Aorta (tissue), 5 donors: ENCODE results near the gene TCP11. TPM values are rescaled to one million over a fixed set of nuclear protein-coding genes. Genes with fewer than 3 reads are reported as not detected.

ENCODE experiments used
- ATAC-seq: fragments of 200-7000 bp; cut with Tn5 transposase; one replicate; pipeline ENCODE4 v1.9.1; 2022; ENCODE audit warnings: moderate library complexity; ENCODE audit not compliant: low FRiP score
- DNase-seq, 2 donors: peaks; one replicate each; pipeline ENCODE4 v3.0.0-alpha.2; 2020
- H3K27ac ChIP-seq, 2 donors: one replicate each; pipeline ENCODE4 v1.5.1; 2013; ENCODE audit warnings: low read length in 2 of 2, mild to moderate bottlenecking in 2 of 2, moderate library complexity in 2 of 2, control low read depth in 1 of 2, inconsistent platforms in 1 of 2, low read depth in 1 of 2
- H3K27me3 ChIP-seq, 2 donors: one replicate each; pipeline ENCODE4 v1.6.1; 2013; ENCODE audit warnings: control low read depth in 1 of 2, low read length in 1 of 2, mild to moderate bottlenecking in 1 of 2, moderate library complexity in 1 of 2; ENCODE audit not compliant: insufficient read depth in 2 of 2, control insufficient read depth in 1 of 2
- H3K36me3 ChIP-seq, 2 donors: one replicate each; pipeline ENCODE4 v1.6.1; 2013; ENCODE audit warnings: control low read depth in 1 of 2, low read length in 1 of 2, mild to moderate bottlenecking in 1 of 2; ENCODE audit not compliant: insufficient read depth in 2 of 2, control insufficient read depth in 1 of 2
- H3K4me1 ChIP-seq, 2 donors: one replicate each; pipeline ENCODE4 v1.6.1; 2013; ENCODE audit warnings: low read length in 2 of 2, control low read depth in 1 of 2, mild to moderate bottlenecking in 1 of 2, moderate library complexity in 1 of 2; ENCODE audit not compliant: insufficient read depth in 2 of 2, control insufficient read depth in 1 of 2
- H3K4me3 ChIP-seq, 2 donors: one replicate each; pipeline ENCODE4 v1.5.1; 2013; ENCODE audit warnings: low read length in 2 of 2, control low read depth in 1 of 2, mild to moderate bottlenecking in 1 of 2
- H3K9me3 ChIP-seq: one replicate; pipeline ENCODE4 v1.6.1; 2013; ENCODE audit warnings: mild to moderate bottlenecking, low read length; ENCODE audit not compliant: control insufficient read depth
- WGBS, 2 donors: extraction: QIAGEN DNeasy Blood & Tissue Kit; methylation state at CpG; one replicate each; pipeline ENCODE4 v1.1.7; 2013; 5-methylcytosine and 5-hydroxymethylcytosine counted together
- intact Hi-C, 2 donors: fragments of 100-400 bp; cut with DNase I; formaldehyde crosslinking; loops; one replicate each; pipeline versions ENCODE4 v1.14.2 to v1.15.0; 2022
- polyA plus RNA-seq, 2 donors: library from polyadenylated mRNA; stranded (reverse); fragments of 200-250 nt; gene quantifications; one replicate each; pipeline ENCODE4 v1.2.3, GENCODE V29; 2013
- total RNA-seq, 2 donors: library from RNA; stranded (reverse); fragmentation: NEBNext Ultra II Directional; extraction: Animal tissue kit (Norgen Biotek cat#: 25700); gene quantifications; one replicate each; pipeline ENCODE4 v1.2.1, GENCODE V29; 2021
- donor health status: healthy with polysubstance abuse.
- donor health status: Bipolar disorder and iron deficiency.
- donor health status: DM: no; HTN: no; CAD: no.
- donor health status: DM: no; HTN: no; CAD: no.
- donor health status: DM: yes; HTN: yes; CAD: no.

TCP11 gene
- total and polyA plus RNA-seq, 4 donors, result 0.36 TPM; not detected in 3

GRCh38 chr6:35090734-35091133 lies 50.4 kb downstream of the TCP11 start:
- Histone ChIP-seq H3K9me3 (no peaks in the 10 kb centered on the region), H3K36me3 (peaks cover 0 to 2% of the 10 kb centered on the region in 2 donors), H3K4me1 (peaks cover 0 to 3% of the 10 kb centered on the region in 2 donors), H3K27ac (peak overlapping the region in 1 of 2 donors; percentile 84), H3K27me3 (no peaks in the 10 kb centered on the region), H3K4me3 (no peak overlapping the region)
- WGBS, 2 donors, result 78 to 82% methylated on average over 10 of the region's 10 CpGs
- ATAC-seq (no peak), DNase-seq (peak in 1 of 2 donors; percentile 47)
- intact Hi-C loops, result loop anchor here in 1 of 2 donors (5.0 kb wide), 1 partner anchor 73 kb away; no protein-coding TSS in a partner anchor

GRCh38 chr6:35089935-35090505 lies 51.1 kb downstream of the TCP11 start:
- Histone ChIP-seq H3K4me1 (peaks cover 0 to 3% of the 10 kb centered on the region in 2 donors), H3K27me3 (no peaks in the 10 kb centered on the region), H3K36me3 (peaks cover 0 to 2% of the 10 kb centered on the region in 2 donors), H3K9me3 (no peaks in the 10 kb centered on the region), H3K4me3 (no peak overlapping the region), H3K27ac (peak overlapping the region in 1 of 2 donors; percentile 76)
- WGBS, 2 donors, result 73 to 75% methylated on average over 15 of the region's 15 CpGs
- intact Hi-C loops, result loop anchor here in 1 of 2 donors (5.0 kb wide), 1 partner anchor 73 kb away; no protein-coding TSS in a partner anchor
- no peak for ATAC-seq
- peak in 1 of 2 donors; percentile 39 for DNase-seq

DNA sequence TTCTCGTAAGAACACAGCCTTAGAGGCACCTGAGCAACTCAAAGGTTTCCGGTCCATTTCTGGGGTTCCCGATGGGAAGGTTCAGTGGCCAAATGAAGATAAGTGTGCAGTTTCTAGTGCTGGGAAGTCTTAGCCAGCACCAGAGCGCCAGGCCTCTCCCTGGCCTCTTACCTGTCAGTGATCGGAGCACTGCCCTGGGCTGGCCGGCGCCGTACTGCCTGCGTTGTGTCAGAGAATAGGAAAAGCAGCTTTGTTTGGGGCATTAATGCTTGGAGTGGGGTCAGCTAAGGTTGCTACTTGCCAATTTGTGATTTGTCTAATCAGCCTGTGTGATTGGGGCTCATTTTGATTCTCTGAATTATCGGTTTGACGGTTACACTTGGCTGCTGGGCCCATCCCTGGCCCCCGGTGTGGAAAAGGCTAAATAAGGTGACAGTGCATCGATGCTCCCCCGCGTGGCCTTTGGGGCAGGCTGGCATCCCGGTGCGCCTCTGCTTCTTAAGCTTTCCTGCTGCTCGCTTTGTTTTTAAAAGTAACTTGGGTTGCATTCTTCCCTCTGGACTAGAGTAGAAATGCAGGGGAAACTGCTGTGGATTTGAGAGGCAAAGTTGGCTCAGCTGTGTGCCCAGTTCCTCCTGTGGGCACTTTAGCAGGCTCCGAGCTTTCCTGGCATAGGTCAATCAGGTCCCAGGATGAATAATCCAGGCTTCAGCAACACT lies 51.8 kb downstream of the TCP11 start:
- WGBS, 2 donors, result 48 to 50% methylated on average over 19 of the region's 19 CpGs
- Histone ChIP-seq H3K4me1 (peaks cover 0 to 3% of the 10 kb centered on the region in 2 donors), H3K27ac (peak overlapping the region; percentile 3 to 76), H3K9me3 (no peaks in the 10 kb centered on the region), H3K36me3 (peaks cover 0 to 2% of the 10 kb centered on the region in 2 donors), H3K27me3 (no peaks in the 10 kb centered on the region), H3K4me3 (no peak overlapping the region)
- DNase-seq (peak in 1 of 2 donors; percentile 65), ATAC-seq (no peak)
- intact Hi-C loops, result no loop called here

GRCh38 chr6:35088281-35089215 lies 52.6 kb downstream of the TCP11 start:
- WGBS, 2 donors, result 54 to 55% methylated on average over 24 of the region's 24 CpGs
- H3K27ac ChIP-seq, result peak overlapping the region in 1 of 2 donors; percentile 76
- H3K4me1 ChIP-seq, result peaks cover 0 to 3% of the 10 kb centered on the region in 2 donors
- ATAC-seq, result no peak
- peaks cover 0 to 4% of the 10 kb centered on the region in 2 donors for H3K36me3 ChIP-seq
- intact Hi-C loops, result no loop called here
- no peak overlapping the region for H3K4me3 ChIP-seq
- H3K9me3 ChIP-seq, result no peaks in the 10 kb centered on the region
- DNase-seq, result peak in 1 of 2 donors; percentile 48
- no peaks in the 10 kb centered on the region for H3K27me3 ChIP-seq

GRCh38 chr6:35087361-35088280 lies 53.5 kb downstream of the TCP11 start:
- DNase-seq (peak in 1 of 2 donors; percentile 48), ATAC-seq (no peak)
- intact Hi-C loops, result no loop called here
- H3K4me1 ChIP-seq, result peaks cover 0 to 3% of the 10 kb centered on the region in 2 donors
- H3K9me3 ChIP-seq, result no peaks in the 10 kb centered on the region
- H3K27ac ChIP-seq, result peak overlapping the region in 1 of 2 donors; percentile 58
- no peak overlapping the region for H3K4me3 ChIP-seq
- WGBS, 2 donors, result 66 to 68% methylated on average over 22 of the region's 22 CpGs
- no peaks in the 10 kb centered on the region for H3K27me3 ChIP-seq
- peaks cover 0 to 4% of the 10 kb centered on the region in 2 donors for H3K36me3 ChIP-seq

GRCh38 chr6:35086636-35087360 lies 54.3 kb downstream of the TCP11 start:
- 78 to 84% methylated on average over 10 to 12 of the region's 12 CpGs for WGBS, 2 donors
- Histone ChIP-seq H3K4me1 (peaks cover 0 to 3% of the 10 kb centered on the region in 2 donors), H3K36me3 (peaks cover 0 to 4% of the 10 kb centered on the region in 2 donors), H3K9me3 (no peaks in the 10 kb centered on the region), H3K27me3 (no peaks in the 10 kb centered on the region), H3K27ac (peak overlapping the region in 1 of 2 donors; percentile 58), H3K4me3 (no peak overlapping the region)
- ATAC-seq (no peak), DNase-seq (no peak)
- intact Hi-C loops, result no loop called here

GRCh38 chr6:35086282-35086632 lies 54.9 kb downstream of the TCP11 start:
- Histone ChIP-seq H3K27me3 (no peaks in the 10 kb centered on the region), H3K27ac (no peak overlapping the region), H3K4me3 (no peak overlapping the region), H3K4me1 (peaks cover 0 to 3% of the 10 kb centered on the region in 2 donors), H3K36me3 (peaks cover 0 to 7% of the 10 kb centered on the region in 2 donors), H3K9me3 (no peaks in the 10 kb centered on the region)
- intact Hi-C loops, result no loop called here
- DNase-seq, result peak in 1 of 2 donors; percentile 44
- WGBS, 2 donors, result 91 to 96% methylated on average over 10 of the region's 10 CpGs
- no peak for ATAC-seq
